Measurements from ENCODE around the gene STK32B. TPM values are rescaled to one million over a fixed set of nuclear protein-coding genes. Genes with fewer than 3 reads are reported as not detected.

The STK32B gene
- total RNA-seq, 1 donor from 2014 or later = 0.56 TPM

- no peak for DNase-seq (ENCODE audit: low spot score)
- H3K4me3 Mint-ChIP-seq (ENCODE audit: unreplicated experiment) = no peak overlapping the region
- TF ChIP-seq CTCF (IDR thresholded peaks at IDR 0.05; ENCODE audit: unreplicated experiment) = no peak
- peaks cover 4% of the 10 kb centered on the region for H3K27me3 Mint-ChIP-seq (ENCODE audit: unreplicated experiment)
- H3K9me3 Mint-ChIP-seq (ENCODE audit: unreplicated experiment) = no peaks in the 10 kb centered on the region
- H3K27ac Mint-ChIP-seq (ENCODE audit: unreplicated experiment) = no peak overlapping the region
- H3K36me3 Mint-ChIP-seq (ENCODE audit: low read depth, unreplicated experiment) = peaks cover 4% of the 10 kb centered on the region
- H3K4me1 Mint-ChIP-seq (ENCODE audit: unreplicated experiment) = no peaks in the 10 kb centered on the region
These were observed 33.2 kb upstream of the STK32B start for GRCh38 chr4:5018096-5018495.

- peaks cover 4% of the 10 kb centered on the region for H3K27me3 Mint-ChIP-seq (ENCODE audit: unreplicated experiment)
These were observed 32.7 kb upstream of the STK32B start for GRCh38 chr4:5018603-5019002.

GRCh38 chr4:5019274-5019673 is 32.0 kb upstream of the STK32B start, which contains the start of gene CYTL1:
CYTL1 (minus strand) TSS chr4:5019458; CDS start chr4:5019445, 13 bp downstream.
- Mint-ChIP-seq H3K4me1 (ENCODE audit: unreplicated experiment) (no peaks in the 10 kb centered on the region), H3K4me3 (ENCODE audit: unreplicated experiment) (no peak within 1 kb of the TSS), H3K27me3 (ENCODE audit: unreplicated experiment) (peaks cover 4% of the 10 kb centered on the region), H3K36me3 (ENCODE audit: low read depth, unreplicated experiment) (peaks cover 4% of the 10 kb centered on the region), H3K27ac (ENCODE audit: unreplicated experiment) (no peak within 1 kb of the TSS), H3K9me3 (ENCODE audit: unreplicated experiment) (no peaks in the 10 kb centered on the region)
- no peak for DNase-seq (ENCODE audit: low spot score)
- TF ChIP-seq CTCF (IDR thresholded peaks at IDR 0.05; ENCODE audit: unreplicated experiment) = no peak

More at GRCh38 chr4:5018603-5019002, 32.7 kb upstream of the STK32B start:
- no peaks in the 10 kb centered on the region for H3K4me1 Mint-ChIP-seq (ENCODE audit: unreplicated experiment)
- H3K27ac Mint-ChIP-seq (ENCODE audit: unreplicated experiment) = no peak overlapping the region
- H3K4me3 Mint-ChIP-seq (ENCODE audit: unreplicated experiment) = no peak overlapping the region
- no peak for DNase-seq (ENCODE audit: low spot score)
- no peaks in the 10 kb centered on the region for H3K9me3 Mint-ChIP-seq (ENCODE audit: unreplicated experiment)
- peaks cover 4% of the 10 kb centered on the region for H3K36me3 Mint-ChIP-seq (ENCODE audit: low read depth, unreplicated experiment)
- TF ChIP-seq CTCF (IDR thresholded peaks at IDR 0.05; ENCODE audit: unreplicated experiment) = no peak

- DNase-seq (ENCODE audit: low spot score) = no peak
- no peak for TF ChIP-seq CTCF (IDR thresholded peaks at IDR 0.05; ENCODE audit: unreplicated experiment)
- peaks cover 4% of the 10 kb centered on the region for H3K27me3 Mint-ChIP-seq (ENCODE audit: unreplicated experiment)
- no peaks in the 10 kb centered on the region for H3K9me3 Mint-ChIP-seq (ENCODE audit: unreplicated experiment)
- no peak overlapping the region for H3K27ac Mint-ChIP-seq (ENCODE audit: unreplicated experiment)
- H3K36me3 Mint-ChIP-seq (ENCODE audit: low read depth, unreplicated experiment) = peaks cover 4% of the 10 kb centered on the region
- H3K4me1 Mint-ChIP-seq (ENCODE audit: unreplicated experiment) = no peaks in the 10 kb centered on the region
- no peak overlapping the region for H3K4me3 Mint-ChIP-seq (ENCODE audit: unreplicated experiment)
These were observed 31.5 kb upstream of the STK32B start for GRCh38 chr4:5019796-5020195.

- H3K36me3 Mint-ChIP-seq (ENCODE audit: low read depth, unreplicated experiment) = peaks cover 4% of the 10 kb centered on the region
- peaks cover 4% of the 10 kb centered on the region for H3K27me3 Mint-ChIP-seq (ENCODE audit: unreplicated experiment)
- no peaks in the 10 kb centered on the region for H3K4me1 Mint-ChIP-seq (ENCODE audit: unreplicated experiment)
- no peak for TF ChIP-seq CTCF (IDR thresholded peaks at IDR 0.05; ENCODE audit: unreplicated experiment)
- H3K4me3 Mint-ChIP-seq (ENCODE audit: unreplicated experiment) = no peak overlapping the region
- no peak overlapping the region for H3K27ac Mint-ChIP-seq (ENCODE audit: unreplicated experiment)
- no peaks in the 10 kb centered on the region for H3K9me3 Mint-ChIP-seq (ENCODE audit: unreplicated experiment)
- DNase-seq (ENCODE audit: low spot score) = no peak
These were observed 30.9 kb upstream of the STK32B start for GRCh38 chr4:5020341-5020740.
